Measurements from ENCODE around the gene CAP2.

CAP2 gene

GRCh38 chr6:17473554-17473953, 80.2 kb downstream of the CAP2 start:
- no peak overlapping the region for H3K27ac ChIP-seq (ENCODE audit: low read length)
- no peak overlapping the region for H3K4me2 ChIP-seq (ENCODE audit: insufficient read depth, low read length)
- no peaks in the 10 kb centered on the region for H3K27me3 ChIP-seq (ENCODE audit: insufficient read depth, low read length, poor library complexity)
- H2AFZ ChIP-seq (ENCODE audit: low read depth, low read length), result no peak overlapping the region
- no peaks in the 10 kb centered on the region for H3K36me3 ChIP-seq (ENCODE audit: insufficient read depth, low read length)
- no peak overlapping the region for H3K9ac ChIP-seq (ENCODE audit: low read depth, low read length)
- H3K79me2 ChIP-seq (ENCODE audit: insufficient read depth, low read length), result no peaks in the 10 kb centered on the region
- no peaks in the 10 kb centered on the region for H3K4me1 ChIP-seq (ENCODE audit: insufficient read depth, low read length)
- H4K20me1 ChIP-seq (ENCODE audit: insufficient read depth, low read length), result no peaks in the 10 kb centered on the region
- TF ChIP-seq EZH2 (IDR thresholded peaks at IDR 0.05; ENCODE audit: borderline replicate concordance, low read depth, low read length, severe bottlenecking) (no peak), CTCF (IDR thresholded peaks at IDR 0.05; ENCODE audit: borderline replicate concordance, extremely low read depth, low read length, poor library complexity, severe bottlenecking) (no peak)
- H3K4me3 ChIP-seq (ENCODE audit: low read depth in 1 of 2, low read length in 2 of 2), result no peak overlapping the region
- DNase-seq, result no peak
- no peaks in the 10 kb centered on the region for H3K9me3 ChIP-seq (ENCODE audit: insufficient read depth, low read length, severe bottlenecking)
- no peak for ATAC-seq (ENCODE audit: insufficient read depth, low read depth)

GRCh38 chr6:17474289-17474688, 80.9 kb downstream of the CAP2 start:
- H3K27ac ChIP-seq (ENCODE audit: low read length), result no peak overlapping the region
- no peak overlapping the region for H3K4me2 ChIP-seq (ENCODE audit: insufficient read depth, low read length)
- no peaks in the 10 kb centered on the region for H3K27me3 ChIP-seq (ENCODE audit: insufficient read depth, low read length, poor library complexity)
- no peaks in the 10 kb centered on the region for H4K20me1 ChIP-seq (ENCODE audit: insufficient read depth, low read length)
- no peaks in the 10 kb centered on the region for H3K9me3 ChIP-seq (ENCODE audit: insufficient read depth, low read length, severe bottlenecking)
- DNase-seq (no peak), ATAC-seq (ENCODE audit: insufficient read depth, low read depth) (no peak)
- no peaks in the 10 kb centered on the region for H3K79me2 ChIP-seq (ENCODE audit: insufficient read depth, low read length)
- H2AFZ ChIP-seq (ENCODE audit: low read depth, low read length), result no peak overlapping the region
- H3K4me1 ChIP-seq (ENCODE audit: insufficient read depth, low read length), result no peaks in the 10 kb centered on the region
- H3K4me3 ChIP-seq (ENCODE audit: low read depth in 1 of 2, low read length in 2 of 2), result no peak overlapping the region
- no peaks in the 10 kb centered on the region for H3K36me3 ChIP-seq (ENCODE audit: insufficient read depth, low read length)
- TF ChIP-seq CTCF (IDR thresholded peaks at IDR 0.05; ENCODE audit: borderline replicate concordance, extremely low read depth, low read length, poor library complexity, severe bottlenecking), result no peak
- no peak for TF ChIP-seq EZH2 (IDR thresholded peaks at IDR 0.05; ENCODE audit: borderline replicate concordance, low read depth, low read length, severe bottlenecking)
- no peak overlapping the region for H3K9ac ChIP-seq (ENCODE audit: low read depth, low read length)

- DNase-seq, result no peak
- Histone ChIP-seq H2AFZ (ENCODE audit: low read depth, low read length) (no peak overlapping the region), H3K27me3 (ENCODE audit: insufficient read depth, low read length, poor library complexity) (no peaks in the 10 kb centered on the region), H4K20me1 (ENCODE audit: insufficient read depth, low read length) (no peaks in the 10 kb centered on the region), H3K4me2 (ENCODE audit: insufficient read depth, low read length) (no peak overlapping the region), H3K36me3 (ENCODE audit: insufficient read depth, low read length) (no peaks in the 10 kb centered on the region), H3K27ac (ENCODE audit: low read length) (no peak overlapping the region), H3K79me2 (ENCODE audit: insufficient read depth, low read length) (no peaks in the 10 kb centered on the region), H3K4me1 (ENCODE audit: insufficient read depth, low read length) (no peaks in the 10 kb centered on the region), H3K9ac (ENCODE audit: low read depth, low read length) (no peak overlapping the region), H3K9me3 (ENCODE audit: insufficient read depth, low read length, severe bottlenecking) (no peaks in the 10 kb centered on the region), H3K4me3 (ENCODE audit: low read depth in 1 of 2, low read length in 2 of 2) (no peak overlapping the region)
- no peak for TF ChIP-seq EZH2 (IDR thresholded peaks at IDR 0.05; ENCODE audit: borderline replicate concordance, low read depth, low read length, severe bottlenecking)
- no peak for TF ChIP-seq CTCF (IDR thresholded peaks at IDR 0.05; ENCODE audit: borderline replicate concordance, extremely low read depth, low read length, poor library complexity, severe bottlenecking)
- ATAC-seq (ENCODE audit: insufficient read depth, low read depth), result no peak
Measured at GRCh38 chr6:17475606-17476244, 82.3 kb downstream of the CAP2 start.
